SK-N-SH treated with all-trans-retinoic acid at 6 μM for 48 hours (cell line): Measurements from ENCODE around the gene MPG.

Source experiments
- CREB5 ChIP-seq: fragments of 250-450 bp; sonication (Bioruptor Pico); IDR thresholded peaks from 2 replicates; pipeline ENCODE4 v1.5.1; 2020; ENCODE audit warnings: low read depth, mild to moderate bottlenecking, moderate library complexity
- OSR1 ChIP-seq: fragments of 250-450 bp; sonication (Bioruptor Pico); IDR thresholded peaks from 2 replicates; pipeline ENCODE4 v1.8.0; 2022; ENCODE audit warnings: moderate library complexity, mild to moderate bottlenecking, inconsistent platforms
- PATZ1 ChIP-seq: fragments of 250-450 bp; sonication (Bioruptor Pico); IDR thresholded peaks from 2 replicates; pipeline ENCODE4 v1.8.0; 2020; ENCODE audit warnings: mild to moderate bottlenecking, moderate library complexity, borderline replicate concordance
- PPARA ChIP-seq: fragments of 250-450 bp; sonication (Bioruptor Pico); IDR thresholded peaks from 2 replicates; pipeline ENCODE4 v1.5.0; 2020; ENCODE audit warnings: mild to moderate bottlenecking, borderline replicate concordance
- RARB ChIP-seq: fragments of 250-450 bp; sonication (Bioruptor Pico); IDR thresholded peaks from 2 replicates; pipeline ENCODE4 v1.8.0; 2021; ENCODE audit warnings: mild to moderate bottlenecking, moderate library complexity
- TSHZ2 ChIP-seq: fragments of 250-450 bp; sonication (Bioruptor Pico); IDR thresholded peaks from 2 replicates; pipeline ENCODE4 v1.5.0; 2020; ENCODE audit warnings: mild to moderate bottlenecking, moderate library complexity

- TF ChIP-seq PATZ1 (no peak), TSHZ2 (no peak), RARB (CRISPR knock-in tag) (no peak), PPARA (no peak), OSR1 (CRISPR knock-in tag) (no peak), CREB5 (CRISPR knock-in tag) (no peak)
Observed at GRCh38 chr16:119835-120491, 41.9 kb downstream of the MPG start.
